K562 (cell line): ENCODE data around the gene GNB2. TPM values are rescaled to one million over a fixed set of nuclear protein-coding genes. Genes with fewer than 3 reads are reported as not detected.
A peak's percentile ranks its signal among the peaks of the same experiment; 100 is the strongest.

Experiments
- AFF4 ChIP-seq: sonication (generic); formaldehyde crosslinking; IDR thresholded peaks from 2 replicates; pipeline ENCODE4 v1.8.0; 2023; ENCODE audit warnings: mild to moderate bottlenecking, missing genetic modification reagents
- CHAMP1 ChIP-seq: fragments of 450-650 bp; IDR thresholded peaks from 2 replicates; pipeline ENCODE4 v1.6.1; 2016; ENCODE audit warnings: mild to moderate bottlenecking
- EGR1 ChIP-seq: fragments of 450-650 bp; conservative IDR thresholded peaks from 2 replicates; pipeline ENCODE4 v1.6.1; 2017; ENCODE audit warnings: mild to moderate bottlenecking
- FOXK1 ChIP-seq: sonication (generic); formaldehyde crosslinking; IDR thresholded peaks from 2 replicates; pipeline ENCODE4 v1.8.0; 2022; ENCODE audit warnings: missing genetic modification reagents, mild to moderate bottlenecking, borderline replicate concordance
- ILK ChIP-seq: fragments of 450-650 bp; IDR thresholded peaks from 2 replicates; pipeline ENCODE4 v1.6.1; 2016; ENCODE audit warnings: missing genetic modification characterization, low read depth, mild to moderate bottlenecking, missing compliant biosample characterization, moderate library complexity, borderline replicate concordance
- MEF2A ChIP-seq: IDR thresholded peaks from 2 replicates; pipeline ENCODE4 v1.6.1; 2011; ENCODE audit warnings: low read depth, mild to moderate bottlenecking, low read length, moderate library complexity; ENCODE audit not compliant: control insufficient read depth
- NCOA4 ChIP-seq: fragments of 450-650 bp; IDR thresholded peaks from 2 replicates; pipeline ENCODE4 v1.6.1; 2018; ENCODE audit warnings: mild to moderate bottlenecking; ENCODE audit not compliant: partially characterized antibody
- NFATC3 ChIP-seq: fragments of 450-650 bp; IDR thresholded peaks from 2 replicates; pipeline ENCODE4 v1.6.1; 2017; ENCODE audit warnings: mild to moderate bottlenecking
- NFIX ChIP-seq: fragments of 250-450 bp; sonication (Bioruptor Pico); IDR thresholded peaks from 2 replicates; pipeline ENCODE4 v1.4.0; 2020; ENCODE audit warnings: low read depth, mild to moderate bottlenecking, moderate library complexity
- NR2C2 ChIP-seq, 2 experiments: fragments of 200-800 bp in 1 of 2; sonication (Bioruptor generic) in 1 of 2; sonication (generic) in 1 of 2; formaldehyde crosslinking in 1 of 2; IDR thresholded peaks; 2 replicates each; pipeline versions ENCODE4 v1.6.1 to v1.8.0; 2016 to 2022; ENCODE audit warnings: mild to moderate bottlenecking in 1 of 2, missing compliant biosample characterization in 1 of 2, missing genetic modification characterization in 1 of 2, missing genetic modification reagents in 1 of 2
- OTX1 ChIP-seq: fragments of 450-650 bp; formaldehyde crosslinking; IDR thresholded peaks from 2 replicates; pipeline ENCODE4 v1.4.0; 2022; ENCODE audit warnings: mild to moderate bottlenecking
- PHF8 ChIP-seq: fragments of 200-600 bp; sonication (generic); IDR thresholded peaks from 2 replicates; pipeline ENCODE4 v1.6.1; 2012; ENCODE audit warnings: mixed run types, mild to moderate bottlenecking, inconsistent platforms, low read length, moderate library complexity, borderline replicate concordance
- RBM22 ChIP-seq: fragments of 200-400 bp; formaldehyde crosslinking; IDR thresholded peaks from 2 replicates; pipeline ENCODE4 v1.6.1; 2018; ENCODE audit warnings: low read length, low read depth; ENCODE audit not compliant: poor library complexity, severe bottlenecking
- TAF7 ChIP-seq: fragments of 450-650 bp; IDR thresholded peaks from 2 replicates; pipeline ENCODE4 v1.6.1; 2016; ENCODE audit warnings: missing genetic modification characterization, missing compliant biosample characterization
- VEZF1 ChIP-seq: fragments of 200-800 bp; sonication (Bioruptor generic); IDR thresholded peaks from 2 replicates; pipeline ENCODE4 v1.6.1; 2017; ENCODE audit warnings: missing genetic modification characterization, missing compliant biosample characterization
- ZEB2 ChIP-seq: fragments of 450-650 bp; IDR thresholded peaks from 2 replicates; pipeline ENCODE4 v1.6.1; 2016
- ZNF277 ChIP-seq: fragments of 250-450 bp; sonication (Bioruptor Pico); IDR thresholded peaks from 2 replicates; pipeline ENCODE4 v1.8.0; 2022; ENCODE audit warnings: inconsistent platforms, mild to moderate bottlenecking, moderate library complexity, borderline replicate concordance
- polyA plus RNA-seq, 8 experiments: library from polyadenylated mRNA; depleted of rRNA in 4 of 8; stranded (reverse) in 5 of 8; unstranded in 3 of 8; fragments of >200 nt; fragmentation: Nextera tagmentation in 2 of 8; fragmentation: Illumina TruSeq in 1 of 8; extraction: Ambion mirVana in 2 of 8; extraction: Trizol in 1 of 8; gene quantifications; 2 replicates each; pipeline versions ENCODE4 v1.2.1 to v1.2.3, GENCODE V29; 2011 to 2014; ENCODE audit warnings: inconsistent platforms in 1 of 8, missing spikeins in 1 of 8
- total RNA-seq, 7 experiments: library from RNA; depleted of rRNA in 6 of 7; stranded (reverse); fragments of >200 nt in 6 of 7; fragmentation: Illumina TruSeq in 2 of 7; extraction: Trizol in 2 of 7; gene quantifications; 2 replicates each; pipeline versions ENCODE4 v1.2.1 to v1.2.3, GENCODE V29; 2011 to 2021; ENCODE audit warnings: low replicate concordance in 1 of 7
- TF ChIP-seq, protein P1 (sequence below): fragments of 450-650 bp; formaldehyde crosslinking; IDR thresholded peaks from 2 replicates; pipeline ENCODE4 v1.4.0; 2022; ENCODE audit warnings: missing genetic modification characterization

The GNB2 gene
- total and polyA plus RNA-seq, 9 of the 15 experiments (the other 6 are each of a cell fraction or from before 2014, with no cell fraction given), result 0.65 to 320 (median 104) TPM

- TF ChIP-seq OTX1 (no peak), ZNF277 (CRISPR knock-in tag) (no peak), NFIX (no peak), EGR1 (peak; percentile 68), CHAMP1 (no peak), PHF8 (peak; percentile 42; the same call in 1 of the 2 replicates), AFF4 (CRISPR knock-in tag) (no peak), MEF2A (no peak), RBM22 (no peak), ZEB2 (peak; percentile 73; the same call in 1 of the 2 replicates), TAF7 (tag) (no peak), VEZF1 (CRISPR knock-in tag) (no peak), NFATC3 (no peak), NCOA4 (no peak), ILK (tag) (no peak), NR2C2 (CRISPR knock-in tag; IDR thresholded peaks at IDR 0.05) (no peak), NR2C2 (tag; IDR thresholded peaks at IDR 0.05) (no peak), FOXK1 (CRISPR knock-in tag) (no peak)
- TF ChIP-seq, protein P1, sequence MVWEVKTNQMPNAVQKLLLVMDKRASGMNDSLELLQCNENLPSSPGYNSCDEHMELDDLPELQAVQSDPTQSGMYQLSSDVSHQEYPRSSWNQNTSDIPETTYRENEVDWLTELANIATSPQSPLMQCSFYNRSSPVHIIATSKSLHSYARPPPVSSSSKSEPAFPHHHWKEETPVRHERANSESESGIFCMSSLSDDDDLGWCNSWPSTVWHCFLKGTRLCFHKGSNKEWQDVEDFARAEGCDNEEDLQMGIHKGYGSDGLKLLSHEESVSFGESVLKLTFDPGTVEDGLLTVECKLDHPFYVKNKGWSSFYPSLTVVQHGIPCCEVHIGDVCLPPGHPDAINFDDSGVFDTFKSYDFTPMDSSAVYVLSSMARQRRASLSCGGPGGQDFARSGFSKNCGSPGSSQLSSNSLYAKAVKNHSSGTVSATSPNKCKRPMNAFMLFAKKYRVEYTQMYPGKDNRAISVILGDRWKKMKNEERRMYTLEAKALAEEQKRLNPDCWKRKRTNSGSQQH (CRISPR knock-in tag), result no peak
Measured at GRCh38 chr7:100642534-100642907, 31.0 kb upstream of the GNB2 start (continued).
